SU-DHL-6 (cell line): ENCODE data around the gene CCDC40.

Experiments
- H2AFZ ChIP-seq: fragments of 200-600 bp; sonication (generic); 2 replicates; pipeline ENCODE4 v1.6.1; 2014; ENCODE audit warnings: low read depth, mild to moderate bottlenecking, moderate library complexity, mixed read lengths, antibody characterized with exemption, low read length; ENCODE audit not compliant: severe bottlenecking
- H3F3A ChIP-seq: fragments of 200-600 bp; shearing (Covaris generic); 2 replicates; pipeline ENCODE4 v1.6.0; 2016; ENCODE audit warnings: antibody characterized with exemption, mild to moderate bottlenecking; ENCODE audit not compliant: insufficient read depth
- H3K27ac ChIP-seq: fragments of 200-600 bp; sonication (generic); 2 replicates; pipeline ENCODE4 v1.5.1; 2016; ENCODE audit warnings: low read depth, mild to moderate bottlenecking, low read length, moderate library complexity, mixed read lengths
- H3K27me3 ChIP-seq: fragments of 200-600 bp; sonication (generic), shearing (Covaris generic); 2 replicates; pipeline ENCODE4 v1.6.0; 2014; ENCODE audit warnings: mild to moderate bottlenecking, low read length
- H3K36me3 ChIP-seq: fragments of 200-600 bp; sonication (generic); 2 replicates; pipeline ENCODE4 v1.6.1; 2014; ENCODE audit warnings: mild to moderate bottlenecking, low read length, mixed read lengths
- H3K4me2 ChIP-seq: fragments of 300-600, 200-600 bp; shearing (Covaris generic), sonication (generic); 2 replicates; pipeline ENCODE4 v1.6.0; 2014; ENCODE audit warnings: low read length, low read depth, mild to moderate bottlenecking; ENCODE audit not compliant: poor library complexity, severe bottlenecking
- H3K4me3 ChIP-seq: fragments of 200-600 bp; sonication (generic); 2 replicates; pipeline ENCODE4 v1.5.1; 2014; ENCODE audit warnings: antibody characterized with exemption, low read length, mild to moderate bottlenecking, mixed read lengths; ENCODE audit not compliant: insufficient read depth, poor library complexity, severe bottlenecking
- H3K79me2 ChIP-seq: fragments of 200-600 bp; sonication (generic); 2 replicates; pipeline ENCODE4 v1.6.1; 2014; ENCODE audit warnings: mild to moderate bottlenecking, low read length, moderate library complexity; ENCODE audit not compliant: insufficient read depth
- H3K9ac ChIP-seq: fragments of 200-600 bp; sonication (generic); 2 replicates; pipeline ENCODE4 v1.7.0; 2014; ENCODE audit warnings: mild to moderate bottlenecking, low read length
- H3K9me2 ChIP-seq: fragments of 200-600 bp; sonication (generic); replicated peaks from 2 replicates; pipeline ENCODE4 v1.6.1; 2014; ENCODE audit warnings: low read length; ENCODE audit not compliant: insufficient read depth
- H3K9me3 ChIP-seq: fragments of 200-600 bp; sonication (generic); 2 replicates; pipeline ENCODE4 v1.6.1; 2014; ENCODE audit warnings: low read length, mixed read lengths; ENCODE audit not compliant: insufficient read depth
- H4K20me1 ChIP-seq: fragments of 200-600 bp; sonication (generic); 2 replicates; pipeline ENCODE4 v1.6.1; 2014; ENCODE audit warnings: low read depth, mild to moderate bottlenecking, antibody characterized with exemption, low read length, moderate library complexity, mixed read lengths
- EZH2phosphoT487 ChIP-seq: fragments of 200-600 bp; sonication (generic), shearing (Covaris generic); conservative IDR thresholded peaks from 2 replicates; pipeline ENCODE4 v1.6.1; 2018; ENCODE audit warnings: mild to moderate bottlenecking, antibody characterized with exemption, low read length, moderate library complexity, mixed read lengths
- TF ChIP-seq, protein P1 (sequence below): fragments of 200-600 bp; sonication (generic); IDR thresholded peaks from one replicate; pipeline ENCODE4 v1.5.1; 2017; ENCODE audit warnings: antibody characterized with exemption, mild to moderate bottlenecking, low read length, moderate library complexity; ENCODE audit not compliant: insufficient read depth, poor library complexity, severe bottlenecking

Gene CCDC40

DNA sequence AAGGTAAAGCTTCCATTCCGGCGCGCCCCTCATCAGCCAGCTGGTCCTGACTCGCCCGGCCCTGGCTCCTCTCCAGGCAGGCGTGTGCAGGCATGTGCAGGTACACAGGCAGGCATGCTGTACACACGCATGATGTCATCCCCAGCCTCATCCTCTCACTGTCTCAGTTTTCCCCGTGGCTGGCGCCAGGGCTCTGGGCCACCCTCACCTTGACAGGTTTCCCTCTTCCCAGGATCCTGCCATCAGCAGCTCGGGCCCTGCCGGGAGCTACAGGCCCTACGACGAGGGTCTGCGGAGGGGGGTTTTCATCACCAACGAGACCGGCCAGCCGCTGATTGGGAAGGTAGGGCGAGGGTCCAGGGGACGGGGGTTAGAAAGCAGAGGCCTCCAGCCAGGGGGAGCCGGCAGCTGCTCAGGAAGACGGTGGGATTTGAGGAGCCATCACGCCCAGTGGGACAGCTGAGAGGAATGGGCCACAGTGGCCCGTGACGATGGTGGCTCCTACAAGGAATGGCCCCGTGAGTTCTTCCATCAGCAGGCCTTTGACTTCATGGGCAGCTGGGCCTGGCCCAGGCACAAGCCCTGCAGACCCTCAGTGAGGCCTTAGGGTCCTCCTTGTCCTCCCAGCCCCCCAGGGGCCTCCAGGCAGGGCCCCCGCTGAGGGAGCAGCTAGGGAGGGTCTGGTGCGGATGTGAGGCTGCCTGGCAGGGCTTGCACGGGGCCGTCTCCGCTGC is 73.4 kb downstream of the CCDC40 start:
- no peak overlapping the region for H3K27ac ChIP-seq
- no peak overlapping the region for H3K4me3 ChIP-seq
- no peaks in the 10 kb centered on the region for H3K9me2 ChIP-seq
- no peak overlapping the region for H3K4me2 ChIP-seq
- H3K27me3 ChIP-seq, result no peaks in the 10 kb centered on the region
- no peaks in the 10 kb centered on the region for H3K36me3 ChIP-seq
- no peaks in the 10 kb centered on the region for H4K20me1 ChIP-seq
- no peak overlapping the region for H2AFZ ChIP-seq
- no peaks in the 10 kb centered on the region for H3K79me2 ChIP-seq
- no peaks in the 10 kb centered on the region for H3K9me3 ChIP-seq
- H3F3A ChIP-seq, result no peaks in the 10 kb centered on the region
- TF ChIP-seq, protein P1, sequence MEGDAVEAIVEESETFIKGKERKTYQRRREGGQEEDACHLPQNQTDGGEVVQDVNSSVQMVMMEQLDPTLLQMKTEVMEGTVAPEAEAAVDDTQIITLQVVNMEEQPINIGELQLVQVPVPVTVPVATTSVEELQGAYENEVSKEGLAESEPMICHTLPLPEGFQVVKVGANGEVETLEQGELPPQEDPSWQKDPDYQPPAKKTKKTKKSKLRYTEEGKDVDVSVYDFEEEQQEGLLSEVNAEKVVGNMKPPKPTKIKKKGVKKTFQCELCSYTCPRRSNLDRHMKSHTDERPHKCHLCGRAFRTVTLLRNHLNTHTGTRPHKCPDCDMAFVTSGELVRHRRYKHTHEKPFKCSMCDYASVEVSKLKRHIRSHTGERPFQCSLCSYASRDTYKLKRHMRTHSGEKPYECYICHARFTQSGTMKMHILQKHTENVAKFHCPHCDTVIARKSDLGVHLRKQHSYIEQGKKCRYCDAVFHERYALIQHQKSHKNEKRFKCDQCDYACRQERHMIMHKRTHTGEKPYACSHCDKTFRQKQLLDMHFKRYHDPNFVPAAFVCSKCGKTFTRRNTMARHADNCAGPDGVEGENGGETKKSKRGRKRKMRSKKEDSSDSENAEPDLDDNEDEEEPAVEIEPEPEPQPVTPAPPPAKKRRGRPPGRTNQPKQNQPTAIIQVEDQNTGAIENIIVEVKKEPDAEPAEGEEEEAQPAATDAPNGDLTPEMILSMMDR, result no peak
- no peak overlapping the region for H3K9ac ChIP-seq

DNA sequence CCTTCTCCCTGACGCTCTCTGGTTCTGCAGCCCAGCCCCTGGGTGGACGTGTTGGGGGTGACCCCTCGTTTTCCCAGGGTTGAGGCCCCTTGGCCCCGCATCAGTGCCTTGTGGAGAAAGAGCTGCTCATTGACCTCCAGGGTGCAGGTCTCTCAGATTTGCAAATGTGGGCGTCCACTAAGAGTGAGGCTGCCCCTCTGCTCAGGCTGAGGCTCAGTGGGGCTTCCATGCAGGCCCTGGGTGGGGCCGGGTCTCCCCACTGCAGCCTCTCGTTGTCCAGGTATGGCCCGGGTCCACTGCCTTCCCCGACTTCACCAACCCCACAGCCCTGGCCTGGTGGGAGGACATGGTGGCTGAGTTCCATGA is 74.0 kb downstream of the CCDC40 start:
- H3K9me2 ChIP-seq, result no peaks in the 10 kb centered on the region
- H3K27me3 ChIP-seq, result no peaks in the 10 kb centered on the region
- H2AFZ ChIP-seq, result no peak overlapping the region
- H3K4me2 ChIP-seq, result no peak overlapping the region
- no peaks in the 10 kb centered on the region for H4K20me1 ChIP-seq
- no peak for TF ChIP-seq EZH2phosphoT487
- TF ChIP-seq, protein P1, result no peak
- H3K9me3 ChIP-seq, result no peaks in the 10 kb centered on the region
- no peak overlapping the region for H3K27ac ChIP-seq
- H3K79me2 ChIP-seq, result no peaks in the 10 kb centered on the region
- H3K4me3 ChIP-seq, result no peak overlapping the region
- H3K36me3 ChIP-seq, result no peaks in the 10 kb centered on the region
- no peaks in the 10 kb centered on the region for H3F3A ChIP-seq
- no peak overlapping the region for H3K9ac ChIP-seq

DNA sequence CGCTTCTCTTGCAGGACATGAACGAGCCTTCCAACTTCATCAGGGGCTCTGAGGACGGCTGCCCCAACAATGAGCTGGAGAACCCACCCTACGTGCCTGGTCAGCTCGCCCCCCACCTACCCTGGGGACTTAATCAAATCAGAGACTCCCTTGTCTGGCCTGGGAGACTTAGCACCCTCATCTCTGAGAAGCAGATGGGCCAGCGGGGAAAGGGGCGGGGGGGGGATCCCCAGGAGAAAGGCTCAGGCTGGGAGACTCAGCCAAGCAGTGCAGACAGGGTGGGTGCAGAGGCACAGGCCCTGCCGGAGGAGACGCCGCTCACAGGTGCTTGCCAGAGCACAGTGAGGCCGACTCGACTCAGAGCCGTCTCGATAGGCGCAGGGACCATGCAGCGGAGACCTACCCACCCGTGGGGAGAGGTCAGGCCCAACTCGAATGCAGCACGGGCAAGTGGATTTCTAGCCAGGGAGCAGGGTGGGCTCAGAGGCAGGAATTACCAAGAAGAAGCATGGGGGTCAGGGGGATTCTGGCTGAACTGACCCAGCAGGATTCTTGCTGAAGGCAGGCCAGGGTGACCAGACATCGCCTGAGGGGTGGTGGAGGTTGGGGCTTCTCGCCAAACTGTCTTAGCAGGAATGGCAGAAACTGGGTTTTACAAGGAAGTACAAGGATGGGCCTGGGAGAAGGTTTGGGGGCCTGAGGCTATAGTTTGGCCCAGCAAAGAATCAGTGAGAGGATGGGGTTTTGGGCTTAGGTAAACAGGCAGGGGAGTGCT is 74.7 kb downstream of the CCDC40 start:
- H2AFZ ChIP-seq, result no peak overlapping the region
- H3K4me3 ChIP-seq, result no peak overlapping the region
- H3K4me2 ChIP-seq, result no peak overlapping the region
- no peaks in the 10 kb centered on the region for H4K20me1 ChIP-seq
- TF ChIP-seq EZH2phosphoT487, result no peak
- TF ChIP-seq, protein P1, result no peak
- H3K9ac ChIP-seq, result no peak overlapping the region
- no peak overlapping the region for H3K27ac ChIP-seq
- no peaks in the 10 kb centered on the region for H3K27me3 ChIP-seq
- H3K9me2 ChIP-seq, result no peaks in the 10 kb centered on the region
- H3K36me3 ChIP-seq, result no peaks in the 10 kb centered on the region
- no peaks in the 10 kb centered on the region for H3F3A ChIP-seq
- no peaks in the 10 kb centered on the region for H3K79me2 ChIP-seq
- H3K9me3 ChIP-seq, result no peaks in the 10 kb centered on the region
